Measurements from ENCODE around the gene ZNF557. TPM values are rescaled to one million over a fixed set of nuclear protein-coding genes. Genes with fewer than 3 reads are reported as not detected.

The ZNF557 gene
- total and polyA plus RNA-seq, 4 donors: 2.1 to 10.6 (median 7.1) TPM

GRCh38 chr19:7112675-7113074 lies 43.2 kb downstream of the ZNF557 start:
- no peak for TF ChIP-seq CTCF (IDR thresholded peaks at IDR 0.05; ENCODE audit: control extremely low read depth, extremely low read depth)
- Histone ChIP-seq H3K27me3 (ENCODE audit: control insufficient read depth in 3 of 3, insufficient read depth in 3 of 3, low read length in 2 of 3) (no peaks in the 10 kb centered on the region), H3K9me3 (ENCODE audit: control insufficient read depth in 4 of 4, insufficient read depth in 3 of 4, low read length in 3 of 4) (peaks cover 0 to 3% (median 0%) of the 10 kb centered on the region in 4 donors), H3K27ac (ENCODE audit: low read depth in 1 of 2, low read length in 1 of 2) (no peak overlapping the region), H3K4me3 (no peak overlapping the region), H3K36me3 (ENCODE audit: control insufficient read depth in 4 of 4, insufficient read depth in 4 of 4, low read length in 4 of 4) (peaks cover 0 to 10% (median 1%) of the 10 kb centered on the region in 4 donors), H3K4me1 (ENCODE audit: control insufficient read depth in 5 of 5, insufficient read depth in 5 of 5, low read length in 5 of 5) (peaks cover 0 to 2% (median 0%) of the 10 kb centered on the region in 5 donors), H3K9ac (ENCODE audit: insufficient read depth in 1 of 2, low read length in 2 of 2) (no peak overlapping the region)
- whole genome bisulfite sequencing, 2 donors: 86 to 92% methylated on average over 4 of the region's 4 CpGs
- no peak for ATAC-seq (ENCODE audit: insufficient read depth, low FRiP score)
- DNase-seq: no peak

- 90 to 95% methylated on average over 1 of the region's 1 CpG for WGBS, 2 donors
- no peak overlapping the region for H3K9ac ChIP-seq (ENCODE audit: insufficient read depth in 1 of 2, low read length in 2 of 2)
- H3K27ac ChIP-seq (ENCODE audit: low read depth in 1 of 2, low read length in 1 of 2): no peak overlapping the region
- no peak overlapping the region for H3K4me3 ChIP-seq
- no peak for ATAC-seq (ENCODE audit: insufficient read depth, low FRiP score)
- no peak for TF ChIP-seq CTCF (IDR thresholded peaks at IDR 0.05; ENCODE audit: control extremely low read depth, extremely low read depth)
- H3K36me3 ChIP-seq (ENCODE audit: control insufficient read depth in 4 of 4, insufficient read depth in 4 of 4, low read length in 4 of 4): peaks cover 0 to 10% (median 4%) of the 10 kb centered on the region in 4 donors
- peaks cover 0 to 2% (median 0%) of the 10 kb centered on the region in 5 donors for H3K4me1 ChIP-seq (ENCODE audit: control insufficient read depth in 5 of 5, insufficient read depth in 5 of 5, low read length in 5 of 5)
- DNase-seq: no peak
- no peaks in the 10 kb centered on the region for H3K27me3 ChIP-seq (ENCODE audit: control insufficient read depth in 3 of 3, insufficient read depth in 3 of 3, low read length in 2 of 3)
- peaks cover 0 to 3% (median 0%) of the 10 kb centered on the region in 4 donors for H3K9me3 ChIP-seq (ENCODE audit: control insufficient read depth in 4 of 4, insufficient read depth in 3 of 4, low read length in 3 of 4)
Observed at GRCh38 chr19:7113233-7113632, 43.7 kb downstream of the ZNF557 start.

DNA sequence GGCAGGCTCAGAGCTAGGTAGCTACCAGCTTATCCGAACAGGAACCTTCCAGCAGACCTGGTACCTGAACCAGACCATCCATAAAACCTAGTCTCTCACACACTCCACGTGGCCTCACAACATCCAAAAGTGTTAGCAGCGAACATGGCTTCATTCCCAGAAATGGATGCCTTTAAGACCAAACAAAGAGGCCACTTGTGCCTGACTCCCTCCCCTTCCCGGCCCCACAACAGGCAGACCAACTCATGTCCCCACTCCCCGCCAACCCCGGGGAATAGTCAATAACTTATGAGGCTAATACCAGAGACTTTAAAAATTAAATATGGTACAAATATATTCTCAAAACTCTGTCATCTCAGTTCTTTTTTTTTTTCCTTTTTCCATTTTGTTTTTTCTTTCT lies 46.2 kb downstream of the ZNF557 start:
- Histone ChIP-seq H3K9ac (ENCODE audit: insufficient read depth in 1 of 2, low read length in 2 of 2) (no peak overlapping the region), H3K4me3 (no peak overlapping the region), H3K9me3 (ENCODE audit: control insufficient read depth in 4 of 4, insufficient read depth in 3 of 4, low read length in 3 of 4) (peaks cover 0 to 3% (median under 1%) of the 10 kb centered on the region in 4 donors), H3K27me3 (ENCODE audit: control insufficient read depth in 3 of 3, insufficient read depth in 3 of 3, low read length in 2 of 3) (no peaks in the 10 kb centered on the region), H3K4me1 (ENCODE audit: control insufficient read depth in 5 of 5, insufficient read depth in 5 of 5, low read length in 5 of 5) (no peaks in the 10 kb centered on the region), H3K36me3 (ENCODE audit: control insufficient read depth in 4 of 4, insufficient read depth in 4 of 4, low read length in 4 of 4) (peaks cover 2 to 18% (median 15%) of the 10 kb centered on the region in 4 donors), H3K27ac (ENCODE audit: low read depth in 1 of 2, low read length in 1 of 2) (no peak overlapping the region)
- no peak for TF ChIP-seq CTCF (IDR thresholded peaks at IDR 0.05; ENCODE audit: control extremely low read depth, extremely low read depth)
- ATAC-seq (ENCODE audit: insufficient read depth, low FRiP score): no peak
- no peak for DNase-seq
- WGBS, 2 donors: 76 to 89% methylated on average over 6 of the region's 6 CpGs

GRCh38 chr19:7117248-7117647 lies 47.7 kb downstream of the ZNF557 start:
- DNase-seq (no peak), ATAC-seq (ENCODE audit: insufficient read depth, low FRiP score) (no peak)
- H3K4me3 ChIP-seq: no peak overlapping the region

More at GRCh38 chr19:7117248-7117647, 47.7 kb downstream of the ZNF557 start:
- Histone ChIP-seq H3K36me3 (ENCODE audit: control insufficient read depth in 4 of 4, insufficient read depth in 4 of 4, low read length in 4 of 4) (peaks cover 5 to 25% (median 19%) of the 10 kb centered on the region in 4 donors), H3K27me3 (ENCODE audit: control insufficient read depth in 3 of 3, insufficient read depth in 3 of 3, low read length in 2 of 3) (no peaks in the 10 kb centered on the region), H3K4me1 (ENCODE audit: control insufficient read depth in 5 of 5, insufficient read depth in 5 of 5, low read length in 5 of 5) (no peaks in the 10 kb centered on the region), H3K9me3 (ENCODE audit: control insufficient read depth in 4 of 4, insufficient read depth in 3 of 4, low read length in 3 of 4) (peaks cover 0 to 3% (median under 1%) of the 10 kb centered on the region in 4 donors), H3K27ac (ENCODE audit: low read depth in 1 of 2, low read length in 1 of 2) (no peak overlapping the region), H3K9ac (ENCODE audit: insufficient read depth in 1 of 2, low read length in 2 of 2) (no peak overlapping the region)
- 87 to 96% methylated on average over 11 of the region's 11 CpGs for WGBS, 2 donors
- no peak for TF ChIP-seq CTCF (IDR thresholded peaks at IDR 0.05; ENCODE audit: control extremely low read depth, extremely low read depth)

Data from lung (tissue), 12 donors.